ENCODE data around the gene LAYN.

Gene LAYN

DNA sequence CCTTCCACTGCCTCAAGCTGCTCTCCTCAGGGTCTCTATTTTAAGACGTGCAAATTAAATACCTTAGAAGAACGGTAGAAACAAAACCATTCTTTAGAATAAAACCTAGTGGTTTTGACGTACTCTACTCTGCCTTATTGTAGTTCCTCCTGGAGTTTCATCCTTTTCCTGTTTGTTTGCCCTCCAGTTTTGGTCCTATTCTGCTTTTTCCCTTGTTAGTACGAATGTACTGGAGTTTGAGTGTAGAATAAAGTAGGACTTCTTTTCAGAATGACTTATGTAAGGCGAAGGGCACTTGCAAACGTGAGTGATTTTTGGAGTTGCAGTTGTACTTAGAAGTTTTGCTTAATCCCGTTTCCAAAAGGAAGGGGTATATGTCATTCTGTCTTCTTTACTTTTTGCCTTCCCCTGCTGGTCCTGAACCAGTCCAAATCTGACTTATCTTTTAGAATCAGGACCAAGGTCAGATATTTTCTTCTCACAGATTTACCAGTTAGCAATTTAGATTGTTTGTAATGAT lies 63.2 kb downstream of the LAYN start:
- DNase-seq (ENCODE audit: insufficient read length, low spot score) = no peak
- no peak for FAIRE-seq
- TF ChIP-seq POLR2A (IDR thresholded peaks at IDR 0.05; ENCODE audit: low read depth, low read length) = no peak

DNA sequence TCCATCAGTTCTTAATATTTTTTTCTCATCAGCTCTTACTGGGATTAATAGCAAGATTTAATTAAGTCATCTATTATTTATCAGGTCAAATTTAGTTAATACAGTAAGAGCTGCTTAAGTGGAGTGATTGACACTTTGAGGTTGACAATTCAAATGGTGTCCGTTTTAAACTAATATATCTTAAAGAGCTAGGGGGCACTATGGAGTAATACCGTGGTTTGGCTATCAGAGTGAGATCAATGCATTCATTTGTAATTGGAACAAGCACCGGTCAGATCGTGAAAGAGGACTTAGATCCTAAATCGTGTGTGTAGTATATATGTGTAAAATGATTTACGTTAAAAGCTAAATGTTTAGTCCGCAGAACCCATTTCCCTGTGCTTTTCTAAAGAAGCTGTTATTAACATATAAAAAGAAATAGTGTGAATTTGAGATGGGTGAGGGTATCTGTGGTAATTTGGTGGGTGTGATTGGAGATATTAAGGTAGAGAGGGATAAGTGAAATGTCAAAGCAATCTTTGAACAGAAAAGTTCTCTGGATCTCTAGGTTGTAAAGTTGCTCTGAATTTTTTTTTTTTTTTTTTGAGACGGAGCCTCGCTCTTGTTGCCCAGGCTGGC lies 64.0 kb downstream of the LAYN start:
- FAIRE-seq (no peak), DNase-seq (ENCODE audit: insufficient read length, low spot score) (no peak)
- TF ChIP-seq POLR2A (IDR thresholded peaks at IDR 0.05; ENCODE audit: low read depth, low read length) = no peak

DNA sequence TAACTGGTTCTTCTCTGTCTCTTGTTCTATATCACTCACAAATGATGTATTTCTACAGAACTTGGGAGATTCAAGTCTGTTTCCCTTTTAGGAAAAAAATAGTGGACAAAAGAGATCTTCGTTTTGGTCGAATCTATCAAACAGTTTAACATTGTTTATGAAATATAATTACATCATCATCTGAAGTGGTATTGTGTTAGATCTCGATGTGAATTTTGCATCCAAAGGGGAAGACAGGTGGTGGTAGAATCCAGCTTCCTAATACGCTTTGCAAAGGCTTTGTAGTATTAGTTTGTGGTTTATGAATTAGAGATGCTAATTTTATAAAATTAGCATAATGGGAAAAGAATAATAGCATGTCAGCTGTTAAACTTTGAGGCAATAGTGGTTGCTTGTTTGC lies 65.2 kb downstream of the LAYN start:
- DNase-seq (ENCODE audit: insufficient read length, low spot score) (no peak), FAIRE-seq (no peak)
- TF ChIP-seq POLR2A (IDR thresholded peaks at IDR 0.05; ENCODE audit: low read depth, low read length) = no peak

DNA sequence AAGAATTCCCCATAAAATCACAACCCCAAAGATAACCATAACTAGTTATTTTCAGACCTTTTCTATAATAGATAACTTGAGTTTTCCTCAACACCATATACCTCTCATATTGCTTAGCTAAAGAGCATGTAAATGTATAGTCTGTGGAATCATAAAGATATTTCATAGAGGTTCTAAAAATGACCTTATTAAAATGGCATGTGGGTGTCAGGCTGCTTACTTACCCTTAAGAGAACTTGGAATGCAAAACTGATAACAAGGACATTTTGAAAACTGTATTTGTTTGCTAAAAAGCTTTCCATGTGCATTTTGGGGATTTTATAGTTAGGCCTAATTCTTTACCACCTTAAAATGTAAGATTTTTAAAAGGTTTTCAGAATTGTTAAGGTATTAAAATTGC lies 66.5 kb downstream of the LAYN start:
- FAIRE-seq = no peak
- no peak for DNase-seq (ENCODE audit: insufficient read length, low spot score)
- no peak for TF ChIP-seq POLR2A (IDR thresholded peaks at IDR 0.05; ENCODE audit: low read depth, low read length)

DNA sequence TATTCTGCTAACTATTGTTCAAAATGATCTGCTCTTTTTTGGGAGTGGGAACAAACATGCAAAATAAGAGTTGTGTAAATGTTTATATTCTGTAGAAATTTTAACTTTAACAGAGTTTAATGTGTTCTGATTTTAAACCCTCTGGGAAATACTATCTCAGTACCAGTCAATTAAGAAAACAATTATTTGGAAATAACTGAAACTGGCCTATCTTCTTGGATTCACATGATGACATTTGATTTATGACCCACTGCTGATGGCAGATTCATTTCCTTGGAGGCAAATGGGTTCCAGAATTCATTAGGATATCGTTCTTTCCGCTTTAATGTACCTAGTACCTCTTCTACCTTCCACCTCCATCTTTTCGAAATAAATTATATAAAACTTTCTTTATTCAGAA lies 67.2 kb downstream of the LAYN start:
- FAIRE-seq = no peak
- no peak for DNase-seq (ENCODE audit: insufficient read length, low spot score)
- TF ChIP-seq POLR2A (IDR thresholded peaks at IDR 0.05; ENCODE audit: low read depth, low read length) = no peak
